HEK293 (cell line): ENCODE results near the gene CORO6.

Experiments used
- EGR2 ChIP-seq: fragments of 450-650 bp; formaldehyde crosslinking; IDR thresholded peaks from 2 replicates; pipeline ENCODE4 v1.5.1; 2016; ENCODE audit warnings: low read depth, missing biosample characterization, missing genetic modification characterization
- HOXA7 ChIP-seq: sonication (generic); formaldehyde crosslinking; IDR thresholded peaks from 2 replicates; pipeline ENCODE4 v1.8.1; 2022; ENCODE audit warnings: missing genetic modification reagents, borderline replicate concordance
- REPIN1 ChIP-seq: fragments of 450-650 bp; formaldehyde crosslinking; IDR thresholded peaks from 2 replicates; pipeline ENCODE4 v1.5.1; 2017; ENCODE audit warnings: missing biosample characterization, missing genetic modification characterization, low read depth
- SCRT2 ChIP-seq: fragments of 450-650 bp; formaldehyde crosslinking; IDR thresholded peaks from 2 replicates; pipeline ENCODE4 v1.5.1; 2016; ENCODE audit warnings: missing biosample characterization, missing genetic modification characterization
- SETDB1 ChIP-seq: IDR thresholded peaks from one replicate; pipeline ENCODE4 v1.6.1; 2017; ENCODE audit warnings: mild to moderate bottlenecking, low read length, moderate library complexity, mixed read lengths; ENCODE audit not compliant: insufficient read length
- ZBTB17 ChIP-seq: fragments of 450-650 bp; formaldehyde crosslinking; IDR thresholded peaks from 2 replicates; pipeline ENCODE4 v1.5.1; 2016; ENCODE audit warnings: missing biosample characterization, missing genetic modification characterization
- ZFHX2 ChIP-seq: fragments of 450-650 bp; formaldehyde crosslinking; conservative IDR thresholded peaks from 2 replicates; pipeline ENCODE4 v1.5.1; 2016; ENCODE audit warnings: missing biosample characterization, missing genetic modification characterization
- ZNF202 ChIP-seq: fragments of 450-650 bp; formaldehyde crosslinking; IDR thresholded peaks from 2 replicates; pipeline ENCODE4 v1.5.1; 2016; ENCODE audit warnings: missing biosample characterization, missing genetic modification characterization, borderline replicate concordance
- ZNF416 ChIP-seq: fragments of 450-650 bp; formaldehyde crosslinking; IDR thresholded peaks from 2 replicates; pipeline ENCODE4 v1.5.1; 2016; ENCODE audit warnings: missing biosample characterization, missing genetic modification characterization
- ZNF549 ChIP-seq: fragments of 450-650 bp; IDR thresholded peaks from 2 replicates; pipeline ENCODE4 v1.5.1; 2018; ENCODE audit warnings: missing biosample characterization, missing genetic modification characterization, mild to moderate bottlenecking, inconsistent platforms, moderate library complexity
- ZNF558 ChIP-seq: fragments of 450-650 bp; formaldehyde crosslinking; IDR thresholded peaks from 2 replicates; pipeline ENCODE4 v1.5.1; 2016; ENCODE audit warnings: missing biosample characterization, missing genetic modification characterization
- ZNF560 ChIP-seq: fragments of 450-650 bp; formaldehyde crosslinking; IDR thresholded peaks from 2 replicates; pipeline ENCODE4 v1.5.1; 2017; ENCODE audit warnings: missing biosample characterization, missing genetic modification characterization, borderline replicate concordance
- ZNF571 ChIP-seq: fragments of 450-650 bp; formaldehyde crosslinking; IDR thresholded peaks from 2 replicates; pipeline ENCODE4 v1.5.0; 2017; ENCODE audit warnings: missing biosample characterization, missing genetic modification characterization
- ZNF626 ChIP-seq: fragments of 450-650 bp; sonication (Bioruptor Pico); formaldehyde crosslinking; IDR thresholded peaks from 2 replicates; pipeline ENCODE4 v1.5.1; 2018; ENCODE audit warnings: missing biosample characterization, missing genetic modification characterization, inconsistent platforms
- ZNF664 ChIP-seq: fragments of 450-650 bp; formaldehyde crosslinking; IDR thresholded peaks from 2 replicates; pipeline ENCODE4 v1.5.1; 2016; ENCODE audit warnings: missing biosample characterization, missing genetic modification characterization
- ZNF830 ChIP-seq: fragments of 450-650 bp; IDR thresholded peaks from 2 replicates; pipeline ENCODE4 v1.5.0; 2018; ENCODE audit warnings: missing biosample characterization, missing genetic modification characterization, low read depth, mild to moderate bottlenecking, moderate library complexity
- TF ChIP-seq, protein P1 (sequence below): fragments of 450-650 bp; formaldehyde crosslinking; IDR thresholded peaks from 2 replicates; pipeline ENCODE4 v1.5.1; 2016; ENCODE audit warnings: missing biosample characterization, missing genetic modification characterization, borderline replicate concordance
- TF ChIP-seq, protein P2 (sequence below): fragments of 450-650 bp; formaldehyde crosslinking; IDR thresholded peaks from 2 replicates; pipeline ENCODE4 v1.5.1; 2016; ENCODE audit warnings: missing biosample characterization, missing genetic modification characterization
- TF ChIP-seq, protein P3 (sequence below): sonication (generic); formaldehyde crosslinking; IDR thresholded peaks from 2 replicates; pipeline ENCODE4 v1.8.1; 2022; ENCODE audit warnings: mild to moderate bottlenecking, moderate library complexity, missing genetic modification reagents
- TF ChIP-seq, protein P4 (sequence below): fragments of 450-650 bp; formaldehyde crosslinking; IDR thresholded peaks from 2 replicates; pipeline ENCODE4 v1.5.1; 2016; ENCODE audit warnings: missing biosample characterization, missing genetic modification characterization

CORO6 gene

DNA sequence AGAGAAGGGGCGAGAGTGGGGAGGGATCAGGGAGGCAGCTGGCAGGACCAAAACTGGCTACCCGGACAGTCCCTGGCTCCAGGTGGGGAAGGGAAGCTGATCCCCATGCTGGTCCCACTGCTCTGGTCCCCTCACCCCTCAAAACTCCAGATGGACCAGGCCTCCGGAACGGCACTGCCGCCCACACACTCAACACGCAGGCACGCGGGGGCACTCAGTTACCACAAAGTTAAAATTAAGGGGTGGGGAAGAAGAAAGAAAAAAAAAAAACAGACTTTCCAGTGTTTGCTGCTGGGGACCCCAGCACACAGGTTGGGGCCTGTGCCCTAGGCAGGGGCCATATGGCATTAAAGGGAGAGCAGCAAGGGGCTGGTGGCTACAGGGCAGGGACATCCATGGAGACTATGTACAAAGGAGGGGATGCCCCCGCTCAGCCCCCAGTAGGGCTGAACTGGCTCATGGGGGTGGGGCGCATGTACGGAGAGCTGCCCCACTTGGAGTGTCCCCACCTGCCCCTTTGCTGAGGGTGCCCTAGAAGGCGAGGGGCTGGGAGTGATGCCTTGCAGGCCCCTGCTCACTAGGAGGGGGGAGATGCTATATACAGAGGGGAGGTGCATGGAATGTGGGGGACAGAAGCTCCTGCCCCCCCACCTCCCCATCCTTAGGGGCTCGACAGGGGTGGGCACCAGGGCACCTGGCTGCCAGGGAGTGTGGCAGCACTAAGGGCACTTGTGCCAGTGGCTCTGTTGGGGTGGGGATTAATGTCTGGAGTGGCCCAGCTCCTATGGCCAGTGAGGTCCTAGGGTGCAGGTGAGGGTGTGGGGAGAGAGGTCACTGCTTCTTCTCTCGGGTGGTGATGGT is 48.6 kb downstream of the CORO6 start (continued):
- TF ChIP-seq ZNF664 (tag by site-specific recombination) (no peak), ZNF202 (tag by site-specific recombination) (no peak), ZNF571 (tag by site-specific recombination) (no peak), ZBTB17 (no peak), EGR2 (0 out of 2 replicates have a peak, but pooled peaks have one; percentile 18), SCRT2 (no peak), ZNF549 (no peak), SETDB1 (no peak), ZFHX2 (tag by site-specific recombination) (peak; percentile 49; the same call in 1 of the 2 replicates), ZNF626 (no peak), ZNF558 (tag by site-specific recombination) (no peak), ZNF830 (no peak), ZNF416 (tag by site-specific recombination) (no peak), HOXA7 (no peak), REPIN1 (tag by site-specific recombination) (no peak), ZNF560 (tag by site-specific recombination) (no peak)
- TF ChIP-seq, protein P1, sequence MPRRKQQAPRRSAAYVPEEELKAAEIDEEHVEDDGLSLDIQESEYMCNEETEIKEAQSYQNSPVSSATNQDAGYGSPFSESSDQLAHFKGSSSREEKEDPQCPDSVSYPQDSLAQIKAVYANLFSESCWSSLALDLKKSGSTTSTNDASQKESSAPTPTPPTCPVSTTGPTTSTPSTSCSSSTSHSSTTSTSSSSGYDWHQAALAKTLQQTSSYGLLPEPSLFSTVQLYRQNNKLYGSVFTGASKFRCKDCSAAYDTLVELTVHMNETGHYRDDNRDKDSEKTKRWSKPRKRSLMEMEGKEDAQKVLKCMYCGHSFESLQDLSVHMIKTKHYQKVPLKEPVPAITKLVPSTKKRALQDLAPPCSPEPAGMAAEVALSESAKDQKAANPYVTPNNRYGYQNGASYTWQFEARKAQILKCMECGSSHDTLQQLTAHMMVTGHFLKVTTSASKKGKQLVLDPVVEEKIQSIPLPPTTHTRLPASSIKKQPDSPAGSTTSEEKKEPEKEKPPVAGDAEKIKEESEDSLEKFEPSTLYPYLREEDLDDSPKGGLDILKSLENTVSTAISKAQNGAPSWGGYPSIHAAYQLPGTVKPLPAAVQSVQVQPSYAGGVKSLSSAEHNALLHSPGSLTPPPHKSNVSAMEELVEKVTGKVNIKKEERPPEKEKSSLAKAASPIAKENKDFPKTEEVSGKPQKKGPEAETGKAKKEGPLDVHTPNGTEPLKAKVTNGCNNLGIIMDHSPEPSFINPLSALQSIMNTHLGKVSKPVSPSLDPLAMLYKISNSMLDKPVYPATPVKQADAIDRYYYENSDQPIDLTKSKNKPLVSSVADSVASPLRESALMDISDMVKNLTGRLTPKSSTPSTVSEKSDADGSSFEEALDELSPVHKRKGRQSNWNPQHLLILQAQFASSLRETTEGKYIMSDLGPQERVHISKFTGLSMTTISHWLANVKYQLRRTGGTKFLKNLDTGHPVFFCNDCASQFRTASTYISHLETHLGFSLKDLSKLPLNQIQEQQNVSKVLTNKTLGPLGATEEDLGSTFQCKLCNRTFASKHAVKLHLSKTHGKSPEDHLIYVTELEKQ (tag by site-specific recombination), result no peak
- TF ChIP-seq, protein P2, sequence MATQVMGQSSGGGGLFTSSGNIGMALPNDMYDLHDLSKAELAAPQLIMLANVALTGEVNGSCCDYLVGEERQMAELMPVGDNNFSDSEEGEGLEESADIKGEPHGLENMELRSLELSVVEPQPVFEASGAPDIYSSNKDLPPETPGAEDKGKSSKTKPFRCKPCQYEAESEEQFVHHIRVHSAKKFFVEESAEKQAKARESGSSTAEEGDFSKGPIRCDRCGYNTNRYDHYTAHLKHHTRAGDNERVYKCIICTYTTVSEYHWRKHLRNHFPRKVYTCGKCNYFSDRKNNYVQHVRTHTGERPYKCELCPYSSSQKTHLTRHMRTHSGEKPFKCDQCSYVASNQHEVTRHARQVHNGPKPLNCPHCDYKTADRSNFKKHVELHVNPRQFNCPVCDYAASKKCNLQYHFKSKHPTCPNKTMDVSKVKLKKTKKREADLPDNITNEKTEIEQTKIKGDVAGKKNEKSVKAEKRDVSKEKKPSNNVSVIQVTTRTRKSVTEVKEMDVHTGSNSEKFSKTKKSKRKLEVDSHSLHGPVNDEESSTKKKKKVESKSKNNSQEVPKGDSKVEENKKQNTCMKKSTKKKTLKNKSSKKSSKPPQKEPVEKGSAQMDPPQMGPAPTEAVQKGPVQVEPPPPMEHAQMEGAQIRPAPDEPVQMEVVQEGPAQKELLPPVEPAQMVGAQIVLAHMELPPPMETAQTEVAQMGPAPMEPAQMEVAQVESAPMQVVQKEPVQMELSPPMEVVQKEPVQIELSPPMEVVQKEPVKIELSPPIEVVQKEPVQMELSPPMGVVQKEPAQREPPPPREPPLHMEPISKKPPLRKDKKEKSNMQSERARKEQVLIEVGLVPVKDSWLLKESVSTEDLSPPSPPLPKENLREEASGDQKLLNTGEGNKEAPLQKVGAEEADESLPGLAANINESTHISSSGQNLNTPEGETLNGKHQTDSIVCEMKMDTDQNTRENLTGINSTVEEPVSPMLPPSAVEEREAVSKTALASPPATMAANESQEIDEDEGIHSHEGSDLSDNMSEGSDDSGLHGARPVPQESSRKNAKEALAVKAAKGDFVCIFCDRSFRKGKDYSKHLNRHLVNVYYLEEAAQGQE (tag by site-specific recombination), result no peak
- TF ChIP-seq, protein P3, sequence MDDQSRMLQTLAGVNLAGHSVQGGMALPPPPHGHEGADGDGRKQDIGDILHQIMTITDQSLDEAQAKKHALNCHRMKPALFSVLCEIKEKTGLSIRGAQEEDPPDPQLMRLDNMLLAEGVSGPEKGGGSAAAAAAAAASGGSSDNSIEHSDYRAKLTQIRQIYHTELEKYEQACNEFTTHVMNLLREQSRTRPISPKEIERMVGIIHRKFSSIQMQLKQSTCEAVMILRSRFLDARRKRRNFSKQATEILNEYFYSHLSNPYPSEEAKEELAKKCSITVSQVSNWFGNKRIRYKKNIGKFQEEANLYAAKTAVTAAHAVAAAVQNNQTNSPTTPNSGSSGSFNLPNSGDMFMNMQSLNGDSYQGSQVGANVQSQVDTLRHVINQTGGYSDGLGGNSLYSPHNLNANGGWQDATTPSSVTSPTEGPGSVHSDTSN, result no peak
- TF ChIP-seq, protein P4, sequence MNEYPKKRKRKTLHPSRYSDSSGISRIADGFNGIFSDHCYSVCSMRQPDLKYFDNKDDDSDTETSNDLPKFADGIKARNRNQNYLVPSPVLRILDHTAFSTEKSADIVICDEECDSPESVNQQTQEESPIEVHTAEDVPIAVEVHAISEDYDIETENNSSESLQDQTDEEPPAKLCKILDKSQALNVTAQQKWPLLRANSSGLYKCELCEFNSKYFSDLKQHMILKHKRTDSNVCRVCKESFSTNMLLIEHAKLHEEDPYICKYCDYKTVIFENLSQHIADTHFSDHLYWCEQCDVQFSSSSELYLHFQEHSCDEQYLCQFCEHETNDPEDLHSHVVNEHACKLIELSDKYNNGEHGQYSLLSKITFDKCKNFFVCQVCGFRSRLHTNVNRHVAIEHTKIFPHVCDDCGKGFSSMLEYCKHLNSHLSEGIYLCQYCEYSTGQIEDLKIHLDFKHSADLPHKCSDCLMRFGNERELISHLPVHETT (tag by site-specific recombination), result no peak
